Vagina (tissue), 2 donors: ENCODE measurements around the gene PHKG2.

Experiments
- POLR2A ChIP-seq, 2 donors: fragments of 450-650 bp; IDR thresholded peaks; one replicate each; pipeline ENCODE4 v1.6.1; 2017; ENCODE audit warnings: antibody characterized with exemption in 2 of 2, mild to moderate bottlenecking in 2 of 2, moderate library complexity in 2 of 2
- TF ChIP-seq, protein P1 (sequence below), 3 experiments: fragments of 450-650 bp in 2 of 3; fragments of 200-600 bp in 1 of 3; sonication (generic) in 1 of 3; IDR thresholded peaks; one replicate each; pipeline ENCODE4 v1.5.1; 2017 to 2019; ENCODE audit warnings: antibody characterized with exemption in 3 of 3, mild to moderate bottlenecking in 2 of 3, moderate library complexity in 2 of 3

DNA sequence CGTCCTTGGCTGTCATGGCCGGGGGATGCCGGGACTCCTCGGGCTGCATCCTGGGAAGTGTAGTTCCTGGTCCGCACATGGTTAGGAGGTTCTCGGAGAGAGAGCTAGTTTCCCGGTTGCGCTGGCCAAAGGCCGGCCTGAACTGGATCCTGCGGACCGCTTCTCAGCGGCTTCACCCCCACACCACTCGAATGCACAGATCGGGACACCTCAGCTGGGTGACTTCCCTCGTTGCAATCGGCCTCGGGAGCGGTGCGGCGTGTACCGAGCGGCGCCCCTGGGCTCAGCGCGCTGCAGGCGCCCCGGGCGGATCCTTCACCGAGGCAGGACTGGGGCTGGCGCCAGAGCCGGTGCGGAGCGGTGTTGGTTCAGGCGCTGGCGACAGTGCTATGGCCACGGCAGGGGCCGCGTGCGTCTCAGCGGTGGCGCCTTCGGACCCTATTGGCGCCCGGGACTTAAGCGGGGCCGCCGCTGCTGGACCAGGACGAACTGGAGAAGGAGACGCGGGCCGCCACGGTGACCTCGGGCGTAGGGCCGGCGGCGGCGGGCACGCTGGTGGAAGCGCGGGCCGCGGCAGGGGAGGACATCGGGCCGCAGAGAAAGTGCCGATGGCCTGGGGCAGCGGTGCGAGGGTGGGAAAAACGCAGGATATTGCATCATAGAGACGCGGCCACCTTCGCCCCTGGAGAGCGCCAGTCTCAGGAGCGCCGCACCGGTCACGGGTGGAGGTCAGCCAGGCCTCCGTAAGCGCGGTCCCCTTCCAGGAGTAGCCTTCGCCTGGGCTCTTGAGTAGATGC, 27.4 kb downstream of the PHKG2 start:
- TF ChIP-seq, protein P1, sequence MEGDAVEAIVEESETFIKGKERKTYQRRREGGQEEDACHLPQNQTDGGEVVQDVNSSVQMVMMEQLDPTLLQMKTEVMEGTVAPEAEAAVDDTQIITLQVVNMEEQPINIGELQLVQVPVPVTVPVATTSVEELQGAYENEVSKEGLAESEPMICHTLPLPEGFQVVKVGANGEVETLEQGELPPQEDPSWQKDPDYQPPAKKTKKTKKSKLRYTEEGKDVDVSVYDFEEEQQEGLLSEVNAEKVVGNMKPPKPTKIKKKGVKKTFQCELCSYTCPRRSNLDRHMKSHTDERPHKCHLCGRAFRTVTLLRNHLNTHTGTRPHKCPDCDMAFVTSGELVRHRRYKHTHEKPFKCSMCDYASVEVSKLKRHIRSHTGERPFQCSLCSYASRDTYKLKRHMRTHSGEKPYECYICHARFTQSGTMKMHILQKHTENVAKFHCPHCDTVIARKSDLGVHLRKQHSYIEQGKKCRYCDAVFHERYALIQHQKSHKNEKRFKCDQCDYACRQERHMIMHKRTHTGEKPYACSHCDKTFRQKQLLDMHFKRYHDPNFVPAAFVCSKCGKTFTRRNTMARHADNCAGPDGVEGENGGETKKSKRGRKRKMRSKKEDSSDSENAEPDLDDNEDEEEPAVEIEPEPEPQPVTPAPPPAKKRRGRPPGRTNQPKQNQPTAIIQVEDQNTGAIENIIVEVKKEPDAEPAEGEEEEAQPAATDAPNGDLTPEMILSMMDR (IDR thresholded peaks at IDR 0.05): no peak
- TF ChIP-seq POLR2A (IDR thresholded peaks at IDR 0.05): no peak
